Activated CD8-positive, alpha-beta memory T cell treated with anti-CD3 and anti-CD28 coated beads, Interleukin-2, amount 50 U/mL, for 24 hours (primary cell): ENCODE data around the gene GFRA4.

Experiments used
- DNase-seq: peaks from one replicate; pipeline ENCODE4 v3.0.0-alpha.2; 2020; ENCODE audit errors: extremely low read depth

GFRA4 gene

GRCh38 chr20:3693376-3693775, 30.2 kb upstream of the GFRA4 start:
- no peak for DNase-seq

- no peak for DNase-seq
These were observed 29.6 kb upstream of the GFRA4 start for GRCh38 chr20:3692706-3693294.

- DNase-seq, result no peak
These were observed 28.7 kb upstream of the GFRA4 start for GRCh38 chr20:3691897-3692296.

GRCh38 chr20:3691306-3691705, 28.1 kb upstream of the GFRA4 start:
- DNase-seq, result no peak

GRCh38 chr20:3690413-3690812, 27.2 kb upstream of the GFRA4 start:
- no peak for DNase-seq

GRCh38 chr20:3689978-3690377, 26.8 kb upstream of the GFRA4 start:
- DNase-seq, result no peak

GRCh38 chr20:3687655-3688054, 24.5 kb upstream of the GFRA4 start:
- DNase-seq, result no peak

GRCh38 chr20:3686867-3687321, 23.7 kb upstream of the GFRA4 start:
- DNase-seq, result no peak

GRCh38 chr20:3686421-3686820, 23.2 kb upstream of the GFRA4 start:
- no peak for DNase-seq

GRCh38 chr20:3685341-3685740, 22.1 kb upstream of the GFRA4 start:
- DNase-seq, result no peak

GRCh38 chr20:3681931-3682781, 19.0 kb upstream of the GFRA4 start, which contains the start of gene ADAM33:
Gene ADAM33 (minus strand): TSS chr20:3682010. CDS start chr20:3682004, 6 bp downstream.
- DNase-seq, result no peak

GRCh38 chr20:3681352-3681930, 18.2 kb upstream of the GFRA4 start:
- no peak for DNase-seq

- no peak for DNase-seq
These were observed 17.6 kb upstream of the GFRA4 start for GRCh38 chr20:3680701-3681351.

GRCh38 chr20:3679749-3680700, 16.8 kb upstream of the GFRA4 start:
- DNase-seq, result no peak

GRCh38 chr20:3678856-3679720, 15.9 kb upstream of the GFRA4 start:
- no peak for DNase-seq

- DNase-seq, result no peak
These were observed 15.0 kb upstream of the GFRA4 start for GRCh38 chr20:3678198-3678597.

- no peak for DNase-seq
These were observed 14.5 kb upstream of the GFRA4 start for GRCh38 chr20:3677733-3678132.

- no peak for DNase-seq
These were observed 12.0 kb upstream of the GFRA4 start for GRCh38 chr20:3674995-3675900.

- DNase-seq, result no peak
These were observed 11.2 kb upstream of the GFRA4 start for GRCh38 chr20:3674447-3674846.
